HG03342 (cell line): ENCODE measurements around the gene FOSL1.
A peak's percentile ranks its signal among the peaks of the same experiment; 100 is the strongest.

ENCODE experiments used
- ATAC-seq: cut with Tn5 transposase; IDR thresholded peaks from one replicate; pipeline ENCODE4 v1.9.1; 2021; ENCODE audit warnings: mild to moderate bottlenecking, moderate library complexity; ENCODE audit not compliant: unreplicated experiment

The FOSL1 gene

DNA sequence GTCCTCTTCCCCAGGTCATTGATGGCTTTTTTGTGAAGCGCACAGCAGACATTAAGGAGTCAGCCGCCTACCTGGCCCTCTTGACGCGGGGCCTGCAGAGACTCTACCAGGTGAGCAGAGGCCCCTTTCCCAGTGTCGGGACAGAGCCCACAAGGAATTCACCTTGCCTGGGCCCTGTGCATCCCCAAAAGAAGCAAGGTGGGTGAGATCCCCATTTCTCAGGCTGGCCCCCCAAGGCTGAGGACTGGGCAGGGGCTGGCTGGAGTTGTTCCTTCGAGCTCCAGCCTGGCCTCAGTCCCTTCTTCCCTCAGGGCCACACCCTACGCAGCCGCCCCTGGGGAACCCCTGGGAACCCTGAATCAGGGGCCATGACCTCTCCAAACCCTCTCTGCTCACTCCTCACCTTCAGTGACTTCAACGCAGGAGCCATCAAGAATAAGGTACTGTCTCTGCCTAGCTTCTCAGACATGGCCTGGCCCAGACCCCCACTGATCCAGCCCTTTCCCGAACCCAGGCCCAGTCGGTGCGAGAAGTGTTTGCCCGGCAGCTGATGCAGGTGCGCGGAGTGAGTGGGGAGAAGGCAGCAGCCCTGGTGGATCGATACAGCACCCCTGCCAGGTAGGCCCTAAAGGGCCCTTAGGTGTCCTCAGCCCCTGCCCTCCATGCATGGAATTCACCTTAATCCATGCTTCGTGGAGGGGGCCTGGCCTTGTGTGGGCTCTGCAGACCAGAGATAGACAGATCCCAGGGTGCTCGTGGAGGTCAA lies 35.3 kb downstream of the FOSL1 start:
- ATAC-seq, result no peak

DNA sequence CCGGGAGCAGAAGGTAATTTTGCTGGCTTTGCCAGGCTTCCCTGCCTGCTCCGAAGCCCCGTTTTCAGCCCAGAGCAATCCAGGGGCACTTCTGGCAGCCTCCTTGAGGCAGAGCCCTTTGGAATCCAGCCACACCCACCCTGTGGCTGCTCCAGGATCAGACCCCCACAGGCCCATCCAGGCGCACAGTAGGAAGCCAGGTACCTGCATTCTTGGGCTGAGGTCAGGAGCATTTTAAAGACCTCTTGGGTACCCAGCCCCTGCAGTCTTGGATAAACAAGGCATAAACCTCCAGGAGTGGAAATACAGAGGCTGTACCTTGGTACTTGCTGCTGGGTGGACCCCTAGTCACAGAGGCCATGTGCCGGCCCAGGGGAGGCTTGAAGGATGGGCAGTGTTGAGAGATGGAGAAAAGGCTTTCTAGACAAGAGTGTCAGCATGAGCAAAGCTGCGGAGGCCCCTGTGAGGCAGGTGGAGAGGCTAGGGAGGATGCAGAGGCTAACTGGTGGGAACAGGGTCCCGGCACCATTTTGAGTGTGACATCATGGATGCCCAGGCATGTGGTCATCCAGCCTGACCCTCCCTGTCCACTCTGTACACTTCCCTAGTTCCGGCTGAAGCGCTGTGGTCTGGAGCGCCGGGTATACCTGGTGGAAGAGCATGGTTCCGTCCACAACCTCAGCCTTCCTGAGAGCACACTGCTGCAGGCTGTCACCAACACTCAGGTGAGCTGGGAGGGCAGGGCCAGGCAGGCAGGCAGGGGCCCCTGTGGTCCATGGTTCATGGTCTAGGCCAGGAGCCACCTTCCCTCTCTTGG lies 36.1 kb downstream of the FOSL1 start:
- ATAC-seq, result no peak

DNA sequence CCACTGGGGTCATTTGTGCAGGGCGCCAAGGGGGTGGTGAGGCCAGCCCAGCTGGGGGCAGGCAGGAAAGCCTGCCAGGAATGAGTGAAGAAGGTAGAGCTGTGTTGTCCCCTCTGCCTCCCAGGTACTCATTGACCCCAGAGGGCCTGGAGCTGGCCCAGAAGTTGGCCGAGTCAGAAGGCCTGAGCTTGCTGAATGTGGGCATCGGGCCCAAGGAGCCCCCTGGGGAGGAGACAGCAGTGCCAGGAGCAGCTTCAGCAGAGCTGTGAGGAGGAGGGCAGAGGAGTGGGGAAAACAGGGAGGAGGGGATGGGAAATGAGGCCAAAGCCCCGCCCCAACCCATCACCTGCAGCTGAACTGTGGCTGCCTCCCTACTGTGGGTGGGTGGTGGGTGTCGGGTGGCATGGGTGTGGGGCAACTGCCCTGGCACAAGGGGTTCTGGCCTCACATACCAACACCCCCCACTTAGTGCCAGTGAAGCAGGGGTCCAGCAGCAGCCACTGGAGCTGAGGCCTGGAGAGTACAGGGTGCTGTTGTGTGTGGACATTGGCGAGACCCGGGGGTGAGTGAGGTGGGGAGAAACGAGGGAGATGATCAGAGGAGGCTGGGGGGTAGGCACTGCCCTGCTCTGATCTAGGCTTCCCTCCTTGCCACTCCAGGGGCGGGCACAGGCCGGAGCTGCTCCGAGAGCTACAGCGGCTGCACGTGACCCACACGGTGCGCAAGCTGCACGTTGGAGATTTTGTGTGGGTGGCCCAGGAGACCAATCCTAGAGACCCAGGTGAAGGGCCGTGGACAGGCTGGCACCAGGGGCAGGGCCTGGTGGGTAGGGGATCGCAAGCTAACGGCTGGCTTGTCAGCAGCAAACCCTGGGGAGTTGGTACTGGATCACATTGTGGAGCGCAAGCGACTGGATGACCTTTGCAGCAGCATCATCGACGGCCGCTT lies 37.0 kb downstream of the FOSL1 start:
- ATAC-seq, result no peak

DNA sequence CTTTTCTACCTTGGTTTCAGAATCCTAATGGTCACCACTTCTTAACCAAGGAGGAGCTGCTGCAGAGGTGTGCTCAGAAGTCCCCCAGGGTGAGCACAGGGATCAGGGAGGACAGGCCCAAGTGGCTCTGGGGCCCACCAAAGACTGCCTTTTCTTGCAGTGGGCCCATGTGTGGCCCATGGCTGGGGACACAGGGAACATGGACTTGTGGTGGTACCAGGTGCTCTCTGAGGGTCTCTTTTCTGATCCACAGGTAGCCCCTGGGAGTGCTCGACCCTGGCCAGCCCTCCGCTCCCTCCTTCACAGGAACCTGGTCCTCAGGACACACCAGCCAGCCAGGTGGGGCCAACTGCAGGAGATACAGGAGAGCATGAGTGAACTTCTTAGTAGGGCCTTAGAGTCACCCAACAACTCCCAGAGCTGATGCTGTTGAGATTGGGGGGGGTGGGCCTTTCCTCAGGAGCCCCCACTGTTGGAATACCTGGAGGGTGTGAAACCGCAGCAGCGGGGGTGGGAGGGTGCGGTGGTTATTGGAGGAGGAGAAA lies 37.9 kb downstream of the FOSL1 start:
- no peak for ATAC-seq

DNA sequence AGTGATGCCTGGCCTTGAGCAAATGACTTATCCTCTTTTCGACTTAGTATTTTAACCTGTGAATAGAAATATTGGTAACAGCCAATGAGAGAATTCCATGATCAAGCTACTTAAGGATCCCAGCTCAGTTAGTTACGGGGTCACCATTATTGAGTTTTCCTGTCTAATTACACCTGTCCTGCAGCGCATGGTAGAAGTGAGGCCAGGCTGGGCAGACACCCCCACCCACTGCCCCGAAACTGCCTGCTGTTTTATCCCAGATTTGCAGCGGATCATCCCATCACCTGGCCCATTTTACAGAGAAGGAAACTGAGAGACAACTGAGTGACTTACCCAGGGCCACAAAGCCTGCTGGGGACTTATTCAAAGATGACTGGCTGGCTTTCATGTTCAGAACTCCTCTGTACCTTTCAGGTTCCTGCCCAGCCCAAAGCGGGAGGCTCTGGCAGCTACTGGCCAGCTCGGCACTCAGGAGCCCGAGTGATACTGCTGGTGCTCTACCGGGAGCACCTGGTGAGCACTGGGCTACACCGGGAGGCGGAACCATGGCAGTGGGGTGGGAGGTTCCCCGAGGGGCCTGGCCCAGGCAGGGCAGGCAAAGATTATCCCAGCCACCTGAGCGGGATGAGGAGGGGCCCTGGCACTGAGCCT lies 38.5 kb downstream of the FOSL1 start:
- ATAC-seq, result no peak

DNA sequence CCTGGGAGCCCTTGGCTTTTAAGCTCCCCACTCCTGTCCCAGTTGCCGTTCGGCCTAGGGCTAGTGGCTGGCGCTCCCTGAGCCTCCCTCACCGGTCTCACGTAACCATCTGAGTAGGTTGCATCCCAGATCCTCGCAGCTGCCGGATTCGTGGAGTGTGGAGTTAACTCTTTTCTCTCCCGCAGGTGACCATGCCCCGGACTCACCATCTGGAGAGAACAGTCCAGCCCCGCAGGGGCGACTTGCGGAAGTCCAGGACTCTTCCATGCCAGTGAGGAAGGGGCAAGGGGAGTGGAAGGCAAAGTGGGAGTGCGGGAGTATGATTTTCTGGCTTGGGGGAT lies 39.1 kb downstream of the FOSL1 start:
- ATAC-seq, result no peak

DNA sequence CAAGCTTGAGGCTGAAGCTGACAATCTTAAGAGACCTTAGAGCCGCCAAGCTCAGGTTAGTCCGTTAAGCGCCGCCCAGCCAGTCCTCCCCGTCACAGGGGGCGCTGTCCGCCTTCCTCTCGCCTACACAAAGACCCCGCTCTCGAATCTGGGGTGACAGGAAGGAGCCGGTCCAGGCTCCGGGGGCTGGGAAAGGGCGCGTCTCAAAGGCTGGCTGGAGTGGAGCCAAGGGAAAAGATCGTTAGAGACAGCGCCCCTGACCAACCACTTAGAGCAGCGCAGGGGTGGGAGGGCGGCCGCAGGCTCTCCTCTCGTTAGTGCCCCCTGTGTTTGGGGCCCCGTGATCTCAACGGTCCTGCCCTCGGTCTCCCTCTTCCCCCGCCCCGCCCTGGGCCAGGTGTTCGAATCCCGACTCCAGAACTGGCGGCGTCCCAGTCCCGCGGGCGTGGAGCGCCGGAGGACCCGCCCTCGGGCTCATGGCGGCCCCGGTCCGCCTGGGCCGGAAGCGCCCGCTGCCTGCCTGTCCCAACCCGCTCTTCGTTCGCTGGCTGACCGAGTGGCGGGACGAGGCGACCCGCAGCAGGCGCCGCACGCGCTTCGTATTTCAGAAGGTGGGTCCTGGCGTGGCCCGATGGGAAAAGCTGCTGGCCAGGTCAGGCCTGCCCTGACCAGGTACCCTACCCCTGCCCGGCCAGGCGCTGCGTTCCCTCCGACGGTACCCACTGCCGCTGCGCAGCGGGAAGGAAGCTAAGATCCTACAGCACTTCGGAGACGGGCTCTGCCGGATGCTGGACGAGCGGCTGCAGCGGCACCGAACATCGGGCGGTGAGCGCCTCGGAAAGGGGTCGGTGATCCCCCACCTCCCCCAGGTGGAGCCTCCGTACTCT lies 39.7 kb downstream of the FOSL1 start, which contains the start of gene MUS81:
Gene MUS81 (plus strand): TSS at position 156 of the 887 bp plus-strand sequence. CDS start 321 bp downstream, at position 477.
- ATAC-seq, result peak; percentile 27

DNA sequence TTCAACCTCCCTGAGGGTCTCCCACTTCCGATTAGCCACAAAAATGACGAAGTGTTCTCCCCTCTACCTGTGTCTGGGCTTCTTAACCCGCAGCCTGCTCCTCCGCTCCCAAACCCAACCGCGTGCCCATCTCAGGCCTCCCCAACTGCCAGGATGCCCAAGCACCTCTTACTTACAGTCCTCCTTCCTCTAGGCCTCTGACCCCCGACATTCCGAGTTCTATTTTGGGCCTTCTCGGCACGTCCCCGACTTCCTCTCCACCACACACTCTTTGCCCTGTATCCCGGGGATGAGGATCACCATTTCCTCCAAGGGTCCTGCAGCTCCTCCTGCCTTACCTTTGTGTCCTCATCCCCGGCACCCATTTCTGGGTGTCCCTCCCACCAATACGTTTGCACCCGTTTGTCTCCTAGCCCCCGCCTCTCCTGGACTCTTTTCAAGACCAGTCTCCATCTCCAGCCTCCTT lies 40.3 kb downstream of the FOSL1 start:
- no peak for ATAC-seq

DNA sequence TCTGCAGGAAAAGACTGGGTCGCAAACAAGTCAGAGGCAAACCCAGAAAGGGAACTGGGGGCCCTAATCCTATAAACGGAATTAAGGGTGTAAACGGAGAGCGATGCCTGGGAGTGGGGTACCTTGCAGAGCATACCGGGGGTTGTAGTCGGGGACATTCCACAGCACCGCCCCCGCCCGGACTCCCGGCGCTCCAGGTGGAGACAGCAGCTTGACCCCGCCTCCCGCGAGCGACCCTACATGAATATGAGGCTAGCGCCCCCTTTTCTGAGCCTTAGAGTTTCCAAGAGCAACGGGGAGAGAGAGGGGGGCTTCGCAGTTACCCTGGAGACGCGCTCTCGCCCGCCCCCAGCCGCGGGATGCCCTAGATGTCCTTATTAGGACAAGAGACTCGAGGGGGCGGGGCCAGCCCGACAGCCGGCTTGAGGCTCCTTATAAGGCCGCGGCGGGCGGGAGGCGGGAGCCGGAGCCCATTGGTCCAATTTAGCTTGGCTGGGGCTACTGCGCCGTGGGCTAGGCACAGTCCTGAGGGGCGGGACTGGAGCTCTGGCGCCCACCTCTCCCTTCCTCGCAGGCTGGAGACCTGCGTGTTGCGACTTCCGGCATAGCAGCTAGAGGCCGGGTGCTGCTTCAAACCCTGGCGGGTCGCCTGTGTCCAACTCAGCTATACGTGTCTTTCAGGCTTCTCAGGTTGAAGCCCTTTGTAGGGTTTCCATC lies 40.9 kb downstream of the FOSL1 start:
- peak; percentile 44 for ATAC-seq

DNA sequence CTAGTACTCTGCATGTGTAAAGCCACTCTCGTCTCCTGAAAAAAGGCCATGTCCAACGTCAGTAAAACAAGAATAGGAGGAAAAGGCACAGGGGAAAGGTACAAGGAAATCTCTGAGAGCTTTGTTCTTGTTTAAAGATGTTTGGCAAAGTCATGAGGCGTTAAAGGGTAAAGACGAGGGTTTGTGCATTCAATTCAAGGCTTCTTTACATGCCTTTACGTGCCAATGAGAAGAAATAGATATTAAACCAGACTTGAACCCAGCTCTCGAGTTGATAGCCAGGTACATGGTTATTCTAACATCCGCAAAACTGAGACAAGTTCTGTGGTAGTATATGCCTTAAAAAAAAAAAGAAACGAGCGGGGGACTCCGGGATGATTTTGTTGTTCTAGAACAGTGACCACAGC lies 41.5 kb downstream of the FOSL1 start:
- ATAC-seq, result no peak

DNA sequence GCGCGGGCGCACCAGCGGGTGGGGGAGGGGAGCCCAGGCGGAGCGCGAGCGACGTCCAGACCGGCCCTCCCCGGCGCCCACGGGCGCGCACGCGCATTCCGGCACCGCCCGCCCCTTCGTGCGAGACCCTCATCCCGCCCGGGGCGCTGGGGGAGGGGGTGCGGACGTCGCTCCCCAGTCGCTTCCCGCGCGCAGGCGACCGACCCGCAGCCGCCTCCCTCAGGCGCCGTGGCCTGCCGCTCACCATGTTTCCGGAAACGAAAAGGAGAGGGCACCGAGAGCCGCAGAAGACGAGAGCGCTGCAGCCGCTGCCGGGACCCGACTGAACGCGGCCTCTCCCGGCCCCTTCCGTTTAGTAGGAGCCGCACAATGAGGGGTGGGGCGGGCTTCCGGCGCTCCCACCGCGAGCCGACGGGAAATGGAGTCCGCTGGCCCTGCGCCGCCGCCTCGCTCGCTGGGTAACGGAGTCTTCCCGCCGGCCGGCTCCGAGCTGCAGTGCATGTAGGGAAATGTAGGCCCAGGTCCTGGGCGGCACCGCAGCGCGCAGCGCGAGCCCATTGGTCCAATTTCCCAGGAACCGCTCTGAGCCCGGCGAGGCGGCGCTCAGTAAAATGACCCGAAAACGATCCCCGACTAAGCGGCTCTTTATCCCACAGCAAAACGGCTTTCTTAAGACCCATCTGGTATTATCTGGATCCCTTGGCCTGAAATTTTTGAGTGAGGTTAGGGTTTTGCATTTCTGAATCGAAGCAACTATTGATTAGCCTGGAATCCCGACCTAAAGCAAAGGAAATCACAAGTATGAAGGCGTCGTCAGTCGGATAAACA lies 42.1 kb downstream of the FOSL1 start, which contains the start of gene CFL1:
Gene CFL1 (minus strand): TSS at position 328 of the 828 bp plus-strand sequence. CDS start 81 bp downstream, at position 247.
- peak; percentile 43 for ATAC-seq

DNA sequence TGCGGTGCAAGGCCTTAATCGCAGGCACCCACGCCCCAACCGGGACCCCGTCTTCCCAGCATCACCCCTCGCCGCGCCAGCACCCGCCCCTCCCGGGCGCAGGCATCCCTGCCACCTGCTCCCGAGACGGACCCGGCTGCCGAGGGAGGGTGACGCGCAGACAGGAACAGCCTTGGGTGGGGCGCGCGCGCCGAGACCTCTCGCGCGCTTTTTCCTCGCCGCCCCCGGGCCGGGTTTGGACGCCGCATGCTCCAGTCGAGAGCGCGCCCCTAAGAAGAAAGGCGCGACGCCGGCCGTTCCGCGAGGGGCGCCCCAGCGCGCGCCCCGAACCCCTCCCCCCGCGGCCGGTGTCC lies 42.7 kb downstream of the FOSL1 start:
- ATAC-seq, result no peak

DNA sequence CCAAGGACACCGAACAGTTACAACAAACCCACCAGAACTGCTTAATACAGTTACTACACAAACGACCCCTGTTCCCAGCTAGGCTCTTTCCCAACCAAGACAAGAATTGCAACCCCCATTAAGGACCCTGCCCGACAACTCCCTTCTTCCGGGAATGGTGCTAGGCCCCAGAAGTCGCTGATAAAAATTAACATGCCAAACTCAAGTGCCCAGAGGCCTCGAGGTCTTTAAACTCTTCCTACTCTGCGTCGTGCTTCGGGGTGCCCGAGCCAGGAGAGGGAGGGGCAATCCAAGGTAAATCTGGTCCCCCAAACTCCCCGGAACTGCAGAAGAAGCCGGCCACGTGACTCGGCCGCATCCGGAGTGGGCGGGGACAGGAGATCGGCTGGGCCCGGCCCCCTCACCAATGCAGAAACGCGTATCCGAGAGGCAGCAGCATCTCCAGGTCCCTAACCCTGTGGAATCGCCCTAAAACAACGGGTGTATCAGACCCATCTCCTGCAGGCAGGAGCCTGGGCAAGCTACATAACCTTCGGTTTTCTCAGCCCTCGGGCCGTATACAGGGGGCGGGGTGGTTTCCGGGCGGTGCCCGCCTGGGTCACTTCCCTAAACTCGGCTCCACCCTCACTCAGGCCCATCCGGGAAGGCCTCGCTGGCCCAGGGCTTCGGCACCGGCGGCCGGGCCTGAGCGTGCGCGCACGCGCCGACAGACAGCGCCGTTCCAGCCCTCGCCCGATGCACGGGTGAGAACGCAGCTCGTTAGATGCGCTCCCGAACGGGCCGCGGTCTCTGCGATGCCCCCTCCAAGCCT lies 43.3 kb downstream of the FOSL1 start:
- ATAC-seq, result no peak

DNA sequence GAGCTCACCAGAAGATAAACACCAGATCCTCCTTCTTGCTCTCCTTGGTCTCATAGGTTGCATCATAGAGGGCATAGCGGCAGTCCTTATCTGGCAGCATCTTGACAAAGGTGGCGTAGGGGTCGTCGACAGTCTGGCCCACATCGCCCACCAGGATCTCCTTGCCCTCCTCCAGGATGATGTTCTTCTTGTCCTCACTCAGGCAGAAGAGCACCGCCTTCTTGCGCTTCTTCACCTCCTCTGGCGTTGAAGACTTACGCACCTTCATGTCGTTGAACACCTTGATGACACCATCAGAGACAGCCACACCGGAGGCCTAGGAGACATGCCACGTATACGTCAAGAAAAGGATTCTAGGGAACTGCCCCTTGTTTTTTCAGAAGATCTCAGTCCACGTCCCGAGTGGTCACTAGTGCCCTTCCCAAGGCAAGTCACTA lies 44.2 kb downstream of the FOSL1 start:
- no peak for ATAC-seq

DNA sequence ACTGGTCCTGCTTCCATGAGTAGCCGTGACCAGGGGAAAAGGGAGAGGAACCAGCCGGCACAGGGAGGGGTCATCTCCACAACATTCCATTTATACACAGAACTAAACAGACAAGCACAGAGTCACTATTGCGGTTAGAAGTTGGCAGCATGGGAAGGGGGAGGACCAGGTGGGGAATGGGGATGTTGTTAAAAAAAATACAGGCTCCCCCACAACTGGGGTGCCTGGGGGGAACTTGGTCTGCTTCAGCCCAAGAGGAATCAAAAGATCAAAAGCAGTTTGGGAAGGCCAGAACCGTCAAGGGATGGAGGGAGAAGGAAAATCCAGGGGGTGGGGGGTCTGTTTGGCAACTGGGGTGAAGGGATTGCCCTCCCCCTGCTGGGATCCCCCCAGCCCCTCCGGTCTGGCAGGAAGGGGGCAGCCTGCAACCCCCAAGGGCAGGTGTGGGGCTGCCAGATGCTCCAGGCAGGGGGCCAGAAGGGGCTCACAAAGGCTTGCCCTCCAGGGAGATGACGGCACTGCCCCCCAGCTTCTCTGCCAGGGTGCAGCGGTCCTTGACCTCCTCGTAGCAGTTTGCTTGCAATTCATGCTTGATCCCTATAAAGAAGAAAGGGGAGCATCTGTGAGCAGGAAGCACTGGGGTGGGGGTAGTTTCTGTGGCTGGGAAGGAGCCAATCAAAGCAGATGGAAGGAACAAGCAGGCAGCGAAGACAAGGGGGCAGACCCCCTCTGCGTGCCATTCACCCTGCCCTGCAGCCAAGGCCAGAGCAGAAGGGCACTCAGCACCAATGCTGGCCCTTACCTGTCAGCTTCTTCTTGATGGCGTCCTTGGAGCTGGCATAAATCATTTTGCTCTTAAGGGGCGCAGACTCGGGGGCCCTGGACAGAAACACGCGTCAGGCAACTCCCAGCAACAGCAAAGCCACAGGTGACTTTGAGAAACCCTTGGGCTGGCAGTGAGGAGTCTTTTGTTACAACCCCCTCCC lies 45.0 kb downstream of the FOSL1 start:
- no peak for ATAC-seq
